ENCODE measurements around the gene PRXL2C.

GRCh38 chr9:96612966-96613589, 42.0 kb downstream of the PRXL2C start:
- TF ChIP-seq, protein P1, sequence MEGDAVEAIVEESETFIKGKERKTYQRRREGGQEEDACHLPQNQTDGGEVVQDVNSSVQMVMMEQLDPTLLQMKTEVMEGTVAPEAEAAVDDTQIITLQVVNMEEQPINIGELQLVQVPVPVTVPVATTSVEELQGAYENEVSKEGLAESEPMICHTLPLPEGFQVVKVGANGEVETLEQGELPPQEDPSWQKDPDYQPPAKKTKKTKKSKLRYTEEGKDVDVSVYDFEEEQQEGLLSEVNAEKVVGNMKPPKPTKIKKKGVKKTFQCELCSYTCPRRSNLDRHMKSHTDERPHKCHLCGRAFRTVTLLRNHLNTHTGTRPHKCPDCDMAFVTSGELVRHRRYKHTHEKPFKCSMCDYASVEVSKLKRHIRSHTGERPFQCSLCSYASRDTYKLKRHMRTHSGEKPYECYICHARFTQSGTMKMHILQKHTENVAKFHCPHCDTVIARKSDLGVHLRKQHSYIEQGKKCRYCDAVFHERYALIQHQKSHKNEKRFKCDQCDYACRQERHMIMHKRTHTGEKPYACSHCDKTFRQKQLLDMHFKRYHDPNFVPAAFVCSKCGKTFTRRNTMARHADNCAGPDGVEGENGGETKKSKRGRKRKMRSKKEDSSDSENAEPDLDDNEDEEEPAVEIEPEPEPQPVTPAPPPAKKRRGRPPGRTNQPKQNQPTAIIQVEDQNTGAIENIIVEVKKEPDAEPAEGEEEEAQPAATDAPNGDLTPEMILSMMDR (IDR thresholded peaks at IDR 0.05; ENCODE audit: poor library complexity), result no peak
- TF ChIP-seq EZH2 (IDR thresholded peaks at IDR 0.05; ENCODE audit: borderline replicate concordance) (no peak), EZH2phosphoT487 (IDR thresholded peaks at IDR 0.05; ENCODE audit: low read depth, severe bottlenecking, unreplicated experiment) (no peak)

Data from hepatocyte (in vitro differentiated cells).